AG09319 (cell line): Measurements from ENCODE around the gene TANK.

Source experiments
- DNase-seq: peaks from one replicate; pipeline ENCODE4 v3.0.0-alpha.2; 2010; ENCODE audit warnings: low read depth; ENCODE audit errors: extremely low read depth
- TF ChIP-seq, protein P1 (sequence below): IDR thresholded peaks from 2 replicates; pipeline ENCODE4 v1.5.1; 2011; ENCODE audit warnings: low read depth, mild to moderate bottlenecking, inconsistent platforms, low read length, moderate library complexity

The TANK gene

DNA sequence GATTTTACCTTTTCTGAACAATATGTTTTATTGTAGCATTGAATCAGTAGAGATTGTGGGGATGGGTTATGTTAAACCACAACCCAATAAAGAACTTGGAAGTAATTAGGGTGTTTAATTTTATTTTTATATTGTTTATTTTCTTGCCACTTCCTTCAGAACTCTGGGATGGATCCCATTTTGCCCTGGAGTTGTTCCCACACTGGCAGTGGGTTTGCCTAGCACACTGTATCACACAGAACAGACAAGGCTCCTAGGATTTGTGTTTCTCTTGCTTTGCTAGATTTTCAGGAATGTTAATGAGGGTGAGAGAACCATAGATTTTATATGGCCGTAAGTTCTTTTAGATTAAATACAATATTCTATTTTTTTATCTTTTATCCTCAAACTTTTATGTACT lies 59.0 kb downstream of the TANK start:
- TF ChIP-seq, protein P1, sequence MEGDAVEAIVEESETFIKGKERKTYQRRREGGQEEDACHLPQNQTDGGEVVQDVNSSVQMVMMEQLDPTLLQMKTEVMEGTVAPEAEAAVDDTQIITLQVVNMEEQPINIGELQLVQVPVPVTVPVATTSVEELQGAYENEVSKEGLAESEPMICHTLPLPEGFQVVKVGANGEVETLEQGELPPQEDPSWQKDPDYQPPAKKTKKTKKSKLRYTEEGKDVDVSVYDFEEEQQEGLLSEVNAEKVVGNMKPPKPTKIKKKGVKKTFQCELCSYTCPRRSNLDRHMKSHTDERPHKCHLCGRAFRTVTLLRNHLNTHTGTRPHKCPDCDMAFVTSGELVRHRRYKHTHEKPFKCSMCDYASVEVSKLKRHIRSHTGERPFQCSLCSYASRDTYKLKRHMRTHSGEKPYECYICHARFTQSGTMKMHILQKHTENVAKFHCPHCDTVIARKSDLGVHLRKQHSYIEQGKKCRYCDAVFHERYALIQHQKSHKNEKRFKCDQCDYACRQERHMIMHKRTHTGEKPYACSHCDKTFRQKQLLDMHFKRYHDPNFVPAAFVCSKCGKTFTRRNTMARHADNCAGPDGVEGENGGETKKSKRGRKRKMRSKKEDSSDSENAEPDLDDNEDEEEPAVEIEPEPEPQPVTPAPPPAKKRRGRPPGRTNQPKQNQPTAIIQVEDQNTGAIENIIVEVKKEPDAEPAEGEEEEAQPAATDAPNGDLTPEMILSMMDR = no peak
- no peak for DNase-seq

DNA sequence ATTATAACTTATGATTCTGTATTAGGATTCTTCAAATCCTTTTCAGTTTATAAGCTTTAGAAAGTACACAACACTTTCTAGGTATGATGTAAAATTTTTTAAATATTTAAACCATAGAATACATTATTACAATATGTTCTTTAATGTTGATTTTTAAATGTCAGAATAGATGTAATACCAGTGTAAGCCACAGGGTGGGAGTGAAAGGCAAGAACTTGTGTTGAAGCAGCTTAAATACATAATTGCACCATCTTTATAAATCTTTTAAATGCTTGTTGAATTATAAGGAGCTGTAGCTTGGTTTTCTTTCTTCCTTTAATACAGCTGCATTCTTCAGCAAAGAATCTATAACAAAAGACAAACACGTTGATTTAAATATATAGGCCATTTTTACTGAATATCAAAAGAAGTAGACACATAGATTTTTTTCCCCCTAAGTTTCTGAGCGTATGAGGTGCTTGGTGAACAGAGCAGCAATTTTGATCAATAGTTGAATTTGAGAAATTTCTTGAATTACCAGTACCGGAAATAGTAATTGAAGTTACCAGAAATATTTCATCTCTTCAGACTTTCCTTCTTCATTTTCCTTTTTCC lies 63.0 kb downstream of the TANK start:
- no peak for DNase-seq
- TF ChIP-seq, protein P1 = peak; percentile 61

DNA sequence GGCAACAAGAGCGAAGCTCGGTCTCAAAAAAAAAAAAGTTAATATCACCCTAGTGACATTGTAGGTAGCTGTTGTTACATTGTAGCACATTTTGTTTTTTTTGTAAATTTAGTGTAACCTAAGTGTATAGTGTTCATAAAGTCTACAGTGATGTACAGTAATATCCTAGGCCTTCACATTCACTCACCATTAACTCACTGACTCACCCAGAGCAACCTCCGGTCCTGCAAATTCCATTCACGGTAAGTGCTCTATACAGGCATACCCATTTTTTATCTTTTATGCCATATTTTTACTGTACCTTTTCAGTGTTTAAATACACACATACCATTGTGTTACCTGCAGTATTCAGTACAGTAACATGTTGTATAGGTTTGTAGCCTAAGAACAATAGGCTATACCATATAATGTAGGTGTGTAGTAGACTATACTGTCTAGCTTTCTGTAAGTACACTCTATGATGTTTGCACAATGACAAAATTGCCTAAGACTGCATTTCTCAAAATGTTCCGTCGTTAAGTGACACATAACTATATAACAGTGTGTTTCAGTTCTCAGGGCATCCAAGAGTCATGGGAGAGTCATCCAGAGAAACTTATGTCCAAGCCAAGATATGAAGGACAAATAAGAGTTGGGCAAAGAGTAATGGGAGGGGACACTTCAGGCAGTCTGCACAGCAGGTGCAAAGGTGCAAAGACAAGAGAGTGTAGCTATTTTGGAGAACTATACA lies 68.4 kb downstream of the TANK start:
- no peak for DNase-seq

DNA sequence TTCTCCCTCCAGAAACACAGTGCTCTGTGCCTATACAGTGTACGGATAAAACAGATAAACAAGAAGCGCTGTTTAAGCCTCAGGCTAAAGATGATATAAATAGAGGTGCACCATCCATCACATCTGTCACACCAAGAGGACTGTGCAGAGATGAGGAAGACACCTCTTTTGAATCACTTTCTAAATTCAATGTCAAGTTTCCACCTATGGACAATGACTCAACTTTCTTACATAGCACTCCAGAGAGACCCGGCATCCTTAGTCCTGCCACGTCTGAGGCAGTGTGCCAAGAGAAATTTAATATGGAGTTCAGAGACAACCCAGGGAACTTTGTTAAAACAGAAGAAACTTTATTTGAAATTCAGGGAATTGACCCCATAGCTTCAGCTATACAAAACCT lies 70.7 kb downstream of the TANK start:
- TF ChIP-seq, protein P1 = no peak

More for the DNA sequence above, 68.4 kb downstream of the TANK start:
- TF ChIP-seq, protein P1 = no peak

DNA sequence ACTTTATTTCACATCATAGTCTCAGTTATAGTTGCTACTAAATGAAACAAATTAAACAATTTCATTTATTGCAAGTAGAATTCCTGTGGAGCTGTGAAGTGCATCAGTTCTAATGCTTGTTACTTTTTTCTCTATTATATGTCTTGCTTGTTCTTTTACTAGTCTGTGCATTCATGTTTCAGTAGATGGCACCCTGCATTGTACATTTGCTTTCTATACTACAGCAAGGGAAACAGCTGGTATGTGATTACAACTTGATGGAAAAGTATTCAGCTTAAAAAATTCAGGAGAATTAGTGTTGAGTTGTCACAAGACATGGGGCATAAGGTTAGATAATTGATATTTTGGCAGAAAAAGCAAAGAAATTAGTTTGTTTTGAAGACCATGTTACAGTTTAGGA lies 72.3 kb downstream of the TANK start:
- TF ChIP-seq, protein P1 = no peak
- no peak for DNase-seq

More for the DNA sequence above, 70.7 kb downstream of the TANK start:
- DNase-seq = no peak

DNA sequence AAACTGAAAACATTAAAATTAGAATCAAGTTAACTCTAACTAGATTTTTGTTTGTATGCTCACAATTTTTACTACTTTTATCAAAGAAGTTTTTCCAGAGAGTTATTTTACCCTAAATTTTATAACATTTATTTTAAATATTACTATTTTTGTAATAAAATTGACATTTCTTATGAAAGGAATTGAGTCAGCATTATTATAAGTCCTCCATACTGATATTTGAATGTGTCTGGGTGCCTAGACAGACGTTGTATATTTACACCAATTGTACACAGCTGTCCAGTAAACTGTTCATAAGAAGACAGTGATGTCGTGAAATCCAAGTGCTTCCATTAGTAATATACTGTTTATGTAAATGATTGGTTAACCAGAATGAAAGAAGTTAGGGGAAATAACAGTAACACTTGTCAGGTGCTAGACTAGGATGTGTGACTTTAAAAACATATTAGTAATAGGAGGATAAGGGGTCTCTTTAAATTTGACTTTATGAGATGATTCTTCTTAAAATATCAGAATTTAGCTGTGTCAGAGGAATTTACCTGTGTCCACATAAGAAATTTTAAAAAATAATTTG lies 73.7 kb downstream of the TANK start:
- TF ChIP-seq, protein P1 = no peak
- no peak for DNase-seq

DNA sequence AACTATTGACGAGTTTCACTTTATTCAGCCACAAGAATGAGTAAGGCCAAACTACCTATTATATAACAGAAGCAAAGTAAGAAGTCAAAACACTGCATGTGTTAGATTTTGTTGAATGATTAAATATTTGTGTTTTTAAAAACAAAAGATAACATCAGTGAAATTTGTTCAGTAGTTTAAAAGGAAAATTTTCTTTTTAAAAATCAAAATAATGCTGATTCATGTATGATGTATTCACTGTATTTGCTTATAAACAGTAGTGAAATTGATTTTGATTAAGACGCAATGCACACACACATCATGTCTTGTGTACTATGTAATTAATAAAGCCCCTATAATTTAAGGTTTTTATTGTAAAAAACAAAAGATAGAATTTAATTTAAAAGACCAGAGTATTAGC lies 74.4 kb downstream of the TANK start:
- no peak for DNase-seq
- TF ChIP-seq, protein P1 = no peak
